ENCODE results near the gene OTULIN. TPM values are rescaled to one million over a fixed set of nuclear protein-coding genes. Genes with fewer than 3 reads are reported as not detected.
A peak's percentile ranks its signal among the peaks of the same experiment; 100 is the strongest.

The OTULIN gene
- total and polyA plus RNA-seq, 4 donors: 8.6 to 44.4 (median 12.1) TPM

DNA sequence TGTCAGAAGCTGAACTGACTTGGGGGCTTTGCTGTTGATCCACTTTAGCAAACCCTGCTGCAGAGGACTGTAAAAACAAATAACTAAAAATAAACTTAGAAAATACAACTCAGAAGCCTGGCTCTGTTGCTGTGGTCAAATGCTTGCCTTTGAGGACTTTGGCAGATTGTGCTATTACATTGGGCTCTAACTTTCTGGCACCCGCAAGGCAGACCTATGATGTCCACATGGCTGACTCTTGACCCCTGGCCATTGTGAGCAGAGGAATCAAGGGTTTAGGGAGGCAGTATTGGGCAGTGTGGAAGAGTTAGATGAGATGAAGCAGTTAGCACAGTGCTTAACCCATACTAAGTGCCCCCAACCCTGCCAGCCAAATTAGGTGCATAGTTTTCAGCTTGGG is 34.0 kb downstream of the OTULIN start:
- H3K9me3 ChIP-seq (ENCODE audit: control insufficient read depth in 4 of 4, low read length in 3 of 4): no peaks in the 10 kb centered on the region
- peaks cover 9 to 32% (median 25%) of the 10 kb centered on the region in 4 donors for H3K4me1 ChIP-seq (ENCODE audit: control insufficient read depth in 4 of 4, insufficient read depth in 4 of 4, low read length in 3 of 4)
- WGBS: 24% methylated on average over 1 of the region's 1 CpG
- TF ChIP-seq NR2F2 (IDR thresholded peaks at IDR 0.05) (peak; percentile 39), HNF4G (IDR thresholded peaks at IDR 0.05) (peak; percentile 73), EGR1 (IDR thresholded peaks at IDR 0.05; ENCODE audit: low read depth in 2 of 2) (no peak), HNF4A (conservative IDR thresholded peaks at IDR 0.05) (peak; percentile 89 to 91), SP1 (IDR thresholded peaks at IDR 0.05) (peak; percentile 69), RXRA (IDR thresholded peaks at IDR 0.05) (peak; percentile 63 to 83), GABPA (IDR thresholded peaks at IDR 0.05 in 1 of 2, conservative IDR thresholded peaks at IDR 0.05 in 1 of 2) (no peak), FOXA1 (IDR thresholded peaks at IDR 0.05) (no peak), JUND (IDR thresholded peaks at IDR 0.05) (peak in 1 of 2 donors; percentile 59), FOXA2 (IDR thresholded peaks at IDR 0.05) (peak; percentile 43), YY1 (IDR thresholded peaks at IDR 0.05) (peak; percentile 50), TAF1 (conservative IDR thresholded peaks at IDR 0.05) (no peak), RAD21 (IDR thresholded peaks at IDR 0.05) (peak in 1 of 2 donors; percentile 47)
- TF ChIP-seq, protein P1, sequence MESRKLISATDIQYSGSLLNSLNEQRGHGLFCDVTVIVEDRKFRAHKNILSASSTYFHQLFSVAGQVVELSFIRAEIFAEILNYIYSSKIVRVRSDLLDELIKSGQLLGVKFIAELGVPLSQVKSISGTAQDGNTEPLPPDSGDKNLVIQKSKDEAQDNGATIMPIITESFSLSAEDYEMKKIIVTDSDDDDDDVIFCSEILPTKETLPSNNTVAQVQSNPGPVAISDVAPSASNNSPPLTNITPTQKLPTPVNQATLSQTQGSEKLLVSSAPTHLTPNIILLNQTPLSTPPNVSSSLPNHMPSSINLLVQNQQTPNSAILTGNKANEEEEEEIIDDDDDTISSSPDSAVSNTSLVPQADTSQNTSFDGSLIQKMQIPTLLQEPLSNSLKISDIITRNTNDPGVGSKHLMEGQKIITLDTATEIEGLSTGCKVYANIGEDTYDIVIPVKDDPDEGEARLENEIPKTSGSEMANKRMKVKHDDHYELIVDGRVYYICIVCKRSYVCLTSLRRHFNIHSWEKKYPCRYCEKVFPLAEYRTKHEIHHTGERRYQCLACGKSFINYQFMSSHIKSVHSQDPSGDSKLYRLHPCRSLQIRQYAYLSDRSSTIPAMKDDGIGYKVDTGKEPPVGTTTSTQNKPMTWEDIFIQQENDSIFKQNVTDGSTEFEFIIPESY (IDR thresholded peaks at IDR 0.05): no peak
- TF ChIP-seq, protein P2, sequence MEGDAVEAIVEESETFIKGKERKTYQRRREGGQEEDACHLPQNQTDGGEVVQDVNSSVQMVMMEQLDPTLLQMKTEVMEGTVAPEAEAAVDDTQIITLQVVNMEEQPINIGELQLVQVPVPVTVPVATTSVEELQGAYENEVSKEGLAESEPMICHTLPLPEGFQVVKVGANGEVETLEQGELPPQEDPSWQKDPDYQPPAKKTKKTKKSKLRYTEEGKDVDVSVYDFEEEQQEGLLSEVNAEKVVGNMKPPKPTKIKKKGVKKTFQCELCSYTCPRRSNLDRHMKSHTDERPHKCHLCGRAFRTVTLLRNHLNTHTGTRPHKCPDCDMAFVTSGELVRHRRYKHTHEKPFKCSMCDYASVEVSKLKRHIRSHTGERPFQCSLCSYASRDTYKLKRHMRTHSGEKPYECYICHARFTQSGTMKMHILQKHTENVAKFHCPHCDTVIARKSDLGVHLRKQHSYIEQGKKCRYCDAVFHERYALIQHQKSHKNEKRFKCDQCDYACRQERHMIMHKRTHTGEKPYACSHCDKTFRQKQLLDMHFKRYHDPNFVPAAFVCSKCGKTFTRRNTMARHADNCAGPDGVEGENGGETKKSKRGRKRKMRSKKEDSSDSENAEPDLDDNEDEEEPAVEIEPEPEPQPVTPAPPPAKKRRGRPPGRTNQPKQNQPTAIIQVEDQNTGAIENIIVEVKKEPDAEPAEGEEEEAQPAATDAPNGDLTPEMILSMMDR (IDR thresholded peaks at IDR 0.05; ENCODE audit: low read depth, low read length, missing input control): no peak
- TF ChIP-seq, protein P3, sequence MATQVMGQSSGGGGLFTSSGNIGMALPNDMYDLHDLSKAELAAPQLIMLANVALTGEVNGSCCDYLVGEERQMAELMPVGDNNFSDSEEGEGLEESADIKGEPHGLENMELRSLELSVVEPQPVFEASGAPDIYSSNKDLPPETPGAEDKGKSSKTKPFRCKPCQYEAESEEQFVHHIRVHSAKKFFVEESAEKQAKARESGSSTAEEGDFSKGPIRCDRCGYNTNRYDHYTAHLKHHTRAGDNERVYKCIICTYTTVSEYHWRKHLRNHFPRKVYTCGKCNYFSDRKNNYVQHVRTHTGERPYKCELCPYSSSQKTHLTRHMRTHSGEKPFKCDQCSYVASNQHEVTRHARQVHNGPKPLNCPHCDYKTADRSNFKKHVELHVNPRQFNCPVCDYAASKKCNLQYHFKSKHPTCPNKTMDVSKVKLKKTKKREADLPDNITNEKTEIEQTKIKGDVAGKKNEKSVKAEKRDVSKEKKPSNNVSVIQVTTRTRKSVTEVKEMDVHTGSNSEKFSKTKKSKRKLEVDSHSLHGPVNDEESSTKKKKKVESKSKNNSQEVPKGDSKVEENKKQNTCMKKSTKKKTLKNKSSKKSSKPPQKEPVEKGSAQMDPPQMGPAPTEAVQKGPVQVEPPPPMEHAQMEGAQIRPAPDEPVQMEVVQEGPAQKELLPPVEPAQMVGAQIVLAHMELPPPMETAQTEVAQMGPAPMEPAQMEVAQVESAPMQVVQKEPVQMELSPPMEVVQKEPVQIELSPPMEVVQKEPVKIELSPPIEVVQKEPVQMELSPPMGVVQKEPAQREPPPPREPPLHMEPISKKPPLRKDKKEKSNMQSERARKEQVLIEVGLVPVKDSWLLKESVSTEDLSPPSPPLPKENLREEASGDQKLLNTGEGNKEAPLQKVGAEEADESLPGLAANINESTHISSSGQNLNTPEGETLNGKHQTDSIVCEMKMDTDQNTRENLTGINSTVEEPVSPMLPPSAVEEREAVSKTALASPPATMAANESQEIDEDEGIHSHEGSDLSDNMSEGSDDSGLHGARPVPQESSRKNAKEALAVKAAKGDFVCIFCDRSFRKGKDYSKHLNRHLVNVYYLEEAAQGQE (IDR thresholded peaks at IDR 0.05): no peak
- TF ChIP-seq, protein P4, sequence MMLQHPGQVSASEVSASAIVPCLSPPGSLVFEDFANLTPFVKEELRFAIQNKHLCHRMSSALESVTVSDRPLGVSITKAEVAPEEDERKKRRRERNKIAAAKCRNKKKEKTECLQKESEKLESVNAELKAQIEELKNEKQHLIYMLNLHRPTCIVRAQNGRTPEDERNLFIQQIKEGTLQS (IDR thresholded peaks at IDR 0.05): no peak
- TF ChIP-seq, protein P5, sequence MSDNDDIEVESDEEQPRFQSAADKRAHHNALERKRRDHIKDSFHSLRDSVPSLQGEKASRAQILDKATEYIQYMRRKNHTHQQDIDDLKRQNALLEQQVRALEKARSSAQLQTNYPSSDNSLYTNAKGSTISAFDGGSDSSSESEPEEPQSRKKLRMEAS (IDR thresholded peaks at IDR 0.05): peak; percentile 75
- H3K36me3 ChIP-seq (ENCODE audit: control insufficient read depth in 4 of 4, insufficient read depth in 3 of 4, low read depth in 1 of 4, low read length in 3 of 4): peaks cover 9 to 17% (median 13%) of the 10 kb centered on the region in 4 donors
- peak overlapping the region in 1 of 2 donors; percentile 58 for H3K27ac ChIP-seq (ENCODE audit: low read depth in 1 of 2, low read length in 2 of 2)
- H3K4me3 ChIP-seq (ENCODE audit: low read depth in 1 of 3, low read length in 3 of 3): no peak overlapping the region
- no peak overlapping the region for H3K9ac ChIP-seq (ENCODE audit: low read depth in 1 of 2, low read length in 2 of 2)
- H3K27me3 ChIP-seq (ENCODE audit: control insufficient read depth in 4 of 4, insufficient read depth in 4 of 4, low read length in 3 of 4): no peaks in the 10 kb centered on the region
- DNase-seq (ENCODE audit: low spot score): no peak

Measured in liver (tissue), 9 donors.